Upper lobe of right lung (tissue), 1 donor: ENCODE results near the gene RIT2. TPM values are rescaled to one million over a fixed set of nuclear protein-coding genes. Genes with fewer than 3 reads are reported as not detected.
A peak's percentile ranks its signal among the peaks of the same experiment; 100 is the strongest.

Source experiments
- ATAC-seq: fragments of 200-7000 bp; cut with Tn5 transposase; one replicate; pipeline ENCODE4 v1.9.1; 2020; ENCODE audit warnings: mild to moderate bottlenecking, moderate library complexity
- DNase-seq: peaks from one replicate; pipeline ENCODE4 v3.0.0-alpha.2; 2020
- H3K27ac ChIP-seq: fragments of 200-600 bp; one replicate; pipeline ENCODE4 v1.8.0; 2022
- H3K27me3 ChIP-seq: fragments of 200-600 bp; one replicate; pipeline ENCODE4 v1.8.0; 2022; ENCODE audit warnings: mild to moderate bottlenecking
- H3K36me3 ChIP-seq: fragments of 200-600 bp; one replicate; pipeline ENCODE4 v1.8.0; 2022
- H3K4me1 ChIP-seq: fragments of 200-600 bp; one replicate; pipeline ENCODE4 v1.8.0; 2022
- H3K4me3 ChIP-seq: fragments of 200-600 bp; one replicate; pipeline ENCODE4 v1.8.0; 2022; ENCODE audit warnings: mild to moderate bottlenecking
- H3K9me3 ChIP-seq: fragments of 200-600 bp; one replicate; pipeline ENCODE4 v1.8.0; 2022
- intact Hi-C: fragments of 100-400 bp; cut with DNase I; formaldehyde crosslinking; loops from one replicate; pipeline ENCODE4 v1.11.0; 2022
- total RNA-seq: library from RNA; stranded (reverse); fragmentation: NEBNext Ultra II Directional; extraction: Animal tissue kit (Norgen Biotek cat#: 25700); gene quantifications from one replicate; pipeline ENCODE4 v1.2.1, GENCODE V29; 2021
- TF ChIP-seq, protein P1 (sequence below): fragments of 200-600 bp; IDR thresholded peaks from one replicate; pipeline ENCODE4 v1.8.0; 2022; ENCODE audit warnings: antibody characterized with exemption
- donor health status: DM: no; HTN: yes; CAD: no; lungs with severe emphysema.

Gene RIT2
- total RNA-seq, 1 donor from 2014 or later, result not detected

DNA sequence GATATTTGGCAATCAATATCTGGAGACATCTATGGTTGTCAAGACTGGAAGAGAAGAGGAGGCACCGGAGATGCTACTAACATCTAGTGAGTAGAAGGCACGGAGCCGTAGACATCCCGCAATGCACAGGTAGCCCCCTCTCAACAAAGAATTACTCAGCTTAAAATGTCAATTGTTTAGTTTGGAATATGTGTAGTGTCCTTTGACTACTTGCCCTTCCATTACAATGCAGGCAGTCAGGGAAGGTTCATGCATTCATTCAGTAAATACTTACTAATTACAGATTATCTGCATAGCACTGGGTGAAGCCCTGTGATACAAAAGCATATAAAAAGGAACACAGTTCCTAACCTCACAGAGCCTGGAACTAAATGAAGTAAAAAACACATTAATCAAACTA lies 294.0 kb downstream of the RIT2 start:
- TF ChIP-seq, protein P1, sequence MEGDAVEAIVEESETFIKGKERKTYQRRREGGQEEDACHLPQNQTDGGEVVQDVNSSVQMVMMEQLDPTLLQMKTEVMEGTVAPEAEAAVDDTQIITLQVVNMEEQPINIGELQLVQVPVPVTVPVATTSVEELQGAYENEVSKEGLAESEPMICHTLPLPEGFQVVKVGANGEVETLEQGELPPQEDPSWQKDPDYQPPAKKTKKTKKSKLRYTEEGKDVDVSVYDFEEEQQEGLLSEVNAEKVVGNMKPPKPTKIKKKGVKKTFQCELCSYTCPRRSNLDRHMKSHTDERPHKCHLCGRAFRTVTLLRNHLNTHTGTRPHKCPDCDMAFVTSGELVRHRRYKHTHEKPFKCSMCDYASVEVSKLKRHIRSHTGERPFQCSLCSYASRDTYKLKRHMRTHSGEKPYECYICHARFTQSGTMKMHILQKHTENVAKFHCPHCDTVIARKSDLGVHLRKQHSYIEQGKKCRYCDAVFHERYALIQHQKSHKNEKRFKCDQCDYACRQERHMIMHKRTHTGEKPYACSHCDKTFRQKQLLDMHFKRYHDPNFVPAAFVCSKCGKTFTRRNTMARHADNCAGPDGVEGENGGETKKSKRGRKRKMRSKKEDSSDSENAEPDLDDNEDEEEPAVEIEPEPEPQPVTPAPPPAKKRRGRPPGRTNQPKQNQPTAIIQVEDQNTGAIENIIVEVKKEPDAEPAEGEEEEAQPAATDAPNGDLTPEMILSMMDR, result no peak
- no peaks in the 10 kb centered on the region for H3K36me3 ChIP-seq
- intact Hi-C loops, result no loop called here
- ATAC-seq (no peak), DNase-seq (no peak)
- no peaks in the 10 kb centered on the region for H3K4me1 ChIP-seq
- no peak overlapping the region for H3K27ac ChIP-seq
- H3K9me3 ChIP-seq, result no peaks in the 10 kb centered on the region
- H3K27me3 ChIP-seq, result no peaks in the 10 kb centered on the region
- no peak overlapping the region for H3K4me3 ChIP-seq

DNA sequence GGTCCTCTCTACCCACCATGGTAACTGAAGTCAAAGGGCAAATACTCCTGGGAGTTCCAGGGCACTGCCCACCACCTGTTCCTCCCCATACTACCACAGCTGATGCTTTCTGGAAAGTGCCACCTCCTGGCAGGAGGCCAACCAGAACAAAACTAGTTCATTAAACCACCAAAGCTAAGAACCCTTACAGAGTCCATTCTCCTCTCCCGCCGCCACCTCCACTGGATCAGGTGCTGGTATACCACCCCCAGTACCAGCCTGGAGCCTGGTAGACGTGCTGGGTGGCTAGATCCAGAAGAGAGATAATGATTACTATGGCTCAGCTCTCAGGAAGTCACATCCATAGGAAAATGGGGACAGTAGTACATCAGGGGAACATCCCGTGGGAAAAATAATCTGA lies 300.9 kb downstream of the RIT2 start:
- TF ChIP-seq, protein P1, result no peak

DNA sequence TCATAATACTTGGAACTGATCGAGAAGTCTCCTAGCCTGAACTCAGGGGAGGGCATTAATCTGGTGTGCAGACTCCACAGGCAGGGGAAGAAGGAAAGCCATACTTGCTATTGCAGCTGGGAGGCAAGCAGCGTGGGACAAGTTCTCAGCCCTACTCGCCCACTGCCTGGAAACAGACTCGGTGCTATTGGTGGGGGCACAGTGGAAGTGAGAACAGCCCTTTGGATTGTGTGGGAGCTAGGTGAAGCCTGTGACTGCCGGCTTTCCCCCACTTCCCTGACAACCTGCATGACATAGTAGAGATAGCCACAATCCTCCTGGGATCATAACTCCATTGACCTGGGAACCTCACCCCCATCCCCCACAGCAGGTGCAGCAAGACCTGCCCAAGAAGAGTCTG lies 301.3 kb downstream of the RIT2 start:
- TF ChIP-seq, protein P1, result no peak
- Histone ChIP-seq H3K9me3 (no peaks in the 10 kb centered on the region), H3K4me3 (no peak overlapping the region), H3K27me3 (no peaks in the 10 kb centered on the region), H3K36me3 (no peaks in the 10 kb centered on the region), H3K4me1 (no peaks in the 10 kb centered on the region), H3K27ac (no peak overlapping the region)
- ATAC-seq (no peak), DNase-seq (peak; percentile 22)
- intact Hi-C loops, result no loop called here

More for the DNA sequence above, 300.9 kb downstream of the RIT2 start:
- intact Hi-C loops, result no loop called here
- Histone ChIP-seq H3K9me3 (no peaks in the 10 kb centered on the region), H3K4me1 (no peaks in the 10 kb centered on the region), H3K4me3 (no peak overlapping the region), H3K27ac (no peak overlapping the region), H3K36me3 (no peaks in the 10 kb centered on the region), H3K27me3 (no peaks in the 10 kb centered on the region)
- peak; percentile 51 for DNase-seq
- no peak for ATAC-seq

DNA sequence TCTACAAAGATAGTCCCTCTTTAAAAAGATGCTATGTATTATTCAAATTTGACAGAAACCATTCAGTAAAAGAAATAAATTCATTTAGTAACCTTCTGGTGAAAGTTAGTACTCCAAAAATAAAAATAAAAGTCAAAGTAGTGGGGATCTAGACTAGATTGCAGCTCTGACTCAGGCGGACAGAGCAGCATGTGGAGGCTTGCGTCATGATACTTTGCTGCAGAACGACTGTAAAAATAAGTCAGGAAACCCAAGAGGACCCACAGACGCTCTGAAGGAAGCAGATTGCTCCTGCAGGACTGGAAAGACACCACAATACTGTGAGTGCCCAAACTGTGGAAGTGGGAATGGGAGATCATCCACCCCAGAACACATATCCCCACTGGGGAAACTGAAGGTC lies 301.9 kb downstream of the RIT2 start:
- TF ChIP-seq, protein P1, result no peak
- no peaks in the 10 kb centered on the region for H3K9me3 ChIP-seq
- no peaks in the 10 kb centered on the region for H3K36me3 ChIP-seq
- H3K4me3 ChIP-seq, result no peak overlapping the region
- no peaks in the 10 kb centered on the region for H3K4me1 ChIP-seq
- H3K27me3 ChIP-seq, result no peaks in the 10 kb centered on the region
- DNase-seq, result no peak
- no peak overlapping the region for H3K27ac ChIP-seq
- intact Hi-C loops, result no loop called here
- ATAC-seq, result no peak

DNA sequence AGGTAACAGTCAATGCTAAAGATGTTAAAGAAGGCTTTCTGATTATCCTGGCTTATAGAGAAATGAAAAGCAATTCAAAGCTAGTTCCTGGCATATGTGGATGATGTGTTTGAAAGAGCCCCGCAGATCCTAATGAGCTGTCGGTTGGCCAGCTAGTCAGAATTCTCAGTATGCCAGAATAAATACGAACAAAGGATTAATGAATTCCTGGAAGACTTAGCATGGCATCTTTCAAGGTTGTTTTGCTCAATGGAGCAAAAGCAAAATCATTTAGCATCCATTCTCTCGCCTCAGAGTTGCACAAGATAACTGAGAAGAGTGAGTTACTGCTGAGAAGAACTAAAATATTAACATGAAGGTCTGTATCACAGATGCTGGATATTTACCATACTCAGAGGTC lies 307.6 kb downstream of the RIT2 start:
- no peaks in the 10 kb centered on the region for H3K4me1 ChIP-seq
- ATAC-seq (no peak), DNase-seq (no peak)
- H3K27ac ChIP-seq, result no peak overlapping the region
- intact Hi-C loops, result no loop called here
- H3K9me3 ChIP-seq, result no peaks in the 10 kb centered on the region
- H3K36me3 ChIP-seq, result no peaks in the 10 kb centered on the region
- H3K27me3 ChIP-seq, result no peaks in the 10 kb centered on the region
- H3K4me3 ChIP-seq, result no peak overlapping the region
- TF ChIP-seq, protein P1, result no peak

DNA sequence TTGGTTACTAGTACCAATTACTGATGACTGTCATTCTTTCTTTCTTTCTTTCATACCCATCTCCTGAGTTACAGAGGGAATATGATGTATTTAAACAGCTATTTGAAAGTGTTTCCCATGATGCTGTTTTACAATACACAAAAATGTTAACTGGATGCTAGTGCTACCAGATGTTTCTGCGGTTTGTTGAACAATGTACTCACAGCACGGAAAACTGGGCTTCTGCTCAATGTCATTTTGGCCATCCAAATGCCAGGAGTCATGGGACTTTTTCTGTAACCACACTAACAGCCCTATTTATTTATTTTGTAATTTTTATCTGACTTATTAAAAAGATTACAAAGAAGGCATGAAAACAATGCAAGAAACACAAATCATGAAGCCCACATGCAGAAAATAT lies 313.8 kb downstream of the RIT2 start:
- ATAC-seq (no peak), DNase-seq (no peak)
- intact Hi-C loops, result no loop called here
- TF ChIP-seq, protein P1, result no peak
- Histone ChIP-seq H3K27ac (no peak overlapping the region), H3K4me1 (no peaks in the 10 kb centered on the region), H3K4me3 (no peak overlapping the region), H3K36me3 (no peaks in the 10 kb centered on the region), H3K27me3 (no peaks in the 10 kb centered on the region), H3K9me3 (no peaks in the 10 kb centered on the region)
